H9 (cell line): ENCODE measurements around the gene ZNF560. TPM values are rescaled to one million over a fixed set of nuclear protein-coding genes. Genes with fewer than 3 reads are reported as not detected.

Experiments used
- DNase-seq: peaks from one replicate; pipeline ENCODE4 v3.0.0-alpha.2; 2017
- H2AFZ ChIP-seq: one replicate; pipeline ENCODE4 v1.6.1; 2013; ENCODE audit warnings: mild to moderate bottlenecking, low read length, control low read depth, moderate library complexity
- H2AK5ac ChIP-seq: 2 replicates; pipeline ENCODE4 v1.6.1; 2013; ENCODE audit warnings: low read length, control low read depth, mixed read lengths; ENCODE audit not compliant: insufficient read length
- H2BK120ac ChIP-seq: one replicate; pipeline ENCODE4 v1.6.1; 2013; ENCODE audit warnings: low read depth, mild to moderate bottlenecking, low read length, control low read depth, inconsistent platforms; ENCODE audit not compliant: poor library complexity, severe bottlenecking
- H2BK12ac ChIP-seq: 2 replicates; pipeline ENCODE4 v1.6.1; 2013; ENCODE audit warnings: low read length, control low read depth, mixed read lengths, low read depth; ENCODE audit not compliant: insufficient read length
- H2BK15ac ChIP-seq: 2 replicates; pipeline ENCODE4 v1.6.1; 2013; ENCODE audit warnings: low read depth, low read length, control low read depth
- H2BK20ac ChIP-seq: one replicate; pipeline ENCODE4 v1.6.1; 2013; ENCODE audit warnings: low read depth, mild to moderate bottlenecking, low read length, control low read depth, inconsistent platforms; ENCODE audit not compliant: poor library complexity, severe bottlenecking
- H2BK5ac ChIP-seq: 2 replicates; pipeline ENCODE4 v1.6.1; 2013; ENCODE audit warnings: low read length, control low read depth, mixed read lengths; ENCODE audit not compliant: insufficient read length
- H3K14ac ChIP-seq: 2 replicates; pipeline ENCODE4 v1.6.1; 2013; ENCODE audit warnings: low read length, control low read depth; ENCODE audit not compliant: insufficient read depth
- H3K18ac ChIP-seq: 2 replicates; pipeline ENCODE4 v1.6.1; 2013; ENCODE audit warnings: low read depth, mild to moderate bottlenecking, mixed read lengths, low read length, control low read depth; ENCODE audit not compliant: insufficient read length
- H3K23ac ChIP-seq: 2 replicates; pipeline ENCODE4 v1.6.1; 2013; ENCODE audit warnings: low read length, control low read depth, mixed read lengths, low read depth; ENCODE audit not compliant: insufficient read length
- H3K23me2 ChIP-seq: 2 replicates; pipeline ENCODE4 v1.6.1; 2013; ENCODE audit warnings: low read depth, mild to moderate bottlenecking, mixed read lengths, low read length, control low read depth; ENCODE audit not compliant: insufficient read length, poor library complexity, severe bottlenecking
- H3K27ac ChIP-seq: 2 replicates; pipeline ENCODE4 v1.5.1; 2013; ENCODE audit warnings: low read length, control low read depth, mixed read lengths, low read depth; ENCODE audit not compliant: insufficient read length
- H3K27me3 ChIP-seq: 2 replicates; pipeline ENCODE4 v1.6.1; 2013; ENCODE audit warnings: low read length, control low read depth, inconsistent platforms; ENCODE audit not compliant: insufficient read depth
- H3K4ac ChIP-seq: 2 replicates; pipeline ENCODE4 v1.6.1; 2013; ENCODE audit warnings: low read depth, mild to moderate bottlenecking, control low read depth, inconsistent platforms, low read length, moderate library complexity
- H3K4me1 ChIP-seq: 2 replicates; pipeline ENCODE4 v1.6.1; 2013; ENCODE audit warnings: low read length, control low read depth, inconsistent platforms; ENCODE audit not compliant: insufficient read depth
- H3K4me2 ChIP-seq: 2 replicates; pipeline ENCODE4 v1.6.1; 2013; ENCODE audit warnings: low read length, control low read depth, mixed read lengths; ENCODE audit not compliant: insufficient read length, insufficient read depth
- H3K56ac ChIP-seq: 2 replicates; pipeline ENCODE4 v1.6.1; 2013; ENCODE audit warnings: low read depth, mild to moderate bottlenecking, mixed read lengths, low read length, control low read depth; ENCODE audit not compliant: insufficient read length
- H3K79me1 ChIP-seq: 2 replicates; pipeline ENCODE4 v1.6.1; 2013; ENCODE audit warnings: low read depth, mild to moderate bottlenecking, moderate library complexity, low read length, control low read depth, inconsistent platforms; ENCODE audit not compliant: insufficient read depth, poor library complexity, severe bottlenecking
- H3K79me2 ChIP-seq: 2 replicates; pipeline ENCODE4 v1.6.1; 2013; ENCODE audit warnings: low read length, control low read depth, inconsistent platforms; ENCODE audit not compliant: insufficient read depth
- H3K9ac ChIP-seq: 2 replicates; pipeline ENCODE4 v1.6.1; 2013; ENCODE audit warnings: low read length, control low read depth, mixed read lengths; ENCODE audit not compliant: insufficient read length; ENCODE audit errors: extremely low read depth
- H3K9me3 ChIP-seq: one replicate; pipeline ENCODE4 v1.6.1; 2013; ENCODE audit warnings: low read depth, low read length, inconsistent platforms; ENCODE audit not compliant: control insufficient read depth
- H3T11ph ChIP-seq: one replicate; pipeline ENCODE4 v1.6.1; 2013; ENCODE audit warnings: mild to moderate bottlenecking, low read length, control low read depth, inconsistent platforms
- H4K20me1 ChIP-seq: one replicate; pipeline ENCODE4 v1.6.1; 2013; ENCODE audit not compliant: control insufficient read depth, insufficient read length, insufficient read depth
- H4K5ac ChIP-seq: 2 replicates; pipeline ENCODE4 v1.6.1; 2013; ENCODE audit warnings: low read depth, mild to moderate bottlenecking, mixed read lengths, low read length, control low read depth; ENCODE audit not compliant: insufficient read length
- H4K8ac ChIP-seq: replicated peaks from 2 replicates; pipeline ENCODE4 v1.6.1; 2013; ENCODE audit warnings: low read length, control low read depth, mixed read lengths, low read depth; ENCODE audit not compliant: insufficient read length
- H4K91ac ChIP-seq: 2 replicates; pipeline ENCODE4 v1.6.1; 2013; ENCODE audit warnings: low read depth, mild to moderate bottlenecking, moderate library complexity, mixed read lengths, low read length, control low read depth; ENCODE audit not compliant: insufficient read length
- H3K27ac Mint-ChIP-seq, 3 experiments: 2 replicates in 2 of 3; 3 replicates in 1 of 3; pipeline ENCODE4 v1.8.0; 2020 to 2021; ENCODE audit warnings: mixed read lengths in 3 of 3, mild to moderate bottlenecking in 1 of 3, moderate library complexity in 1 of 3
- H3K27me3 Mint-ChIP-seq: 2 replicates; pipeline ENCODE4 v1.8.0; 2021; ENCODE audit warnings: low read depth, mild to moderate bottlenecking, moderate library complexity, mixed read lengths
- H3K36me3 Mint-ChIP-seq, 3 experiments: 2 replicates in 2 of 3; 3 replicates in 1 of 3; pipeline ENCODE4 v1.8.0; 2020 to 2021; ENCODE audit warnings: low read depth in 3 of 3, mixed read lengths in 3 of 3; ENCODE audit not compliant: insufficient read depth in 1 of 3
- H3K4me1 Mint-ChIP-seq, 2 experiments: 2 replicates each; pipeline ENCODE4 v1.8.0; 2020; ENCODE audit warnings: mixed read lengths in 2 of 2
- H3K4me3 Mint-ChIP-seq, 2 experiments: 2 replicates in 1 of 2; 3 replicates in 1 of 2; pipeline ENCODE4 v1.8.0; 2020 to 2021; ENCODE audit warnings: mild to moderate bottlenecking in 2 of 2, mixed read lengths in 2 of 2, moderate library complexity in 1 of 2
- H3K9me3 Mint-ChIP-seq, 2 experiments: 2 replicates in 1 of 2; 3 replicates in 1 of 2; pipeline ENCODE4 v1.8.0; 2020; ENCODE audit warnings: mild to moderate bottlenecking in 2 of 2, mixed read lengths in 2 of 2, moderate library complexity in 1 of 2
- WGBS: extraction: QIAGEN DNeasy Blood & Tissue Kit; methylation state at CpG from one replicate; pipeline ENCODE4 v1.1.7; 2013; ENCODE audit warnings: missing lambda C conversion rate, low lambda C conversion rate, mixed read lengths; ENCODE audit not compliant: insufficient read length; ENCODE audit errors: extremely low coverage; 5-methylcytosine and 5-hydroxymethylcytosine counted together
- total RNA-seq: library from RNA; stranded (reverse); gene quantifications from 2 replicates; pipeline ENCODE4 v1.2.1, GENCODE V29; 2021
- TF ChIP-seq, protein P1 (sequence below): fragments of 200-600 bp; sonication (generic); conservative IDR thresholded peaks from 3 replicates; pipeline ENCODE4 v1.8.0; 2021; ENCODE audit warnings: antibody characterized with exemption, mild to moderate bottlenecking

Gene ZNF560
- total RNA-seq, 1 experiment from 2014 or later: not detected

DNA sequence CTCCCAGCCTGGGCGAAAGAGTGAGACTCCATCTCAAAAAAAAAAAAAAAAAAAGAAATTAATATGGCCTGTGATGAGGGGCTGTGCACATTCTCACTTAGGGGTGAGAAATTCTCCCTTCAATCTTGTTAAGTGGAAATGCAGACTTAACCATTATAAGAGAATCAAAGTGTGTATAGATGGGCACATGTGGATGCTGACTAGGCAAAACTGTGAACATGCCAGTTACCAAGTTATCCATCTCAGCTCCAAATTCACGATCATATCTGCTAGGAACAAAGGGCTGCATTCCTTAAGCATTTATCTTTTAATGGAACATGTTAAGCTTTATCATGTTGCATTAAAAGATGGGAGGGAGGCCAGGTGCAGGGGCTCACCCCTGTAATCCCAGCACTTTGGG is 4.3 kb downstream of the ZNF560 start:
- no peak for DNase-seq
- no peak overlapping the region for H2BK12ac ChIP-seq
- no CpG with 5 or more reads among the region's 2 CpGs for WGBS
- no peak overlapping the region for H2BK5ac ChIP-seq
- H2BK20ac ChIP-seq: no peak overlapping the region
- no peak overlapping the region for H3K18ac ChIP-seq
- peaks cover 3% of the 10 kb centered on the region; the same call in 1 of the 2 replicates for H3K27me3 Mint-ChIP-seq
- no peak overlapping the region for H2AK5ac ChIP-seq
- peaks cover 0 to 21% (median 7%) of the 10 kb centered on the region in 3 experiments; a peak in 6 of 7 replicates for H3K36me3 Mint-ChIP-seq
- peaks cover 85 to 97% of the 10 kb centered on the region in 2 experiments for H3K9me3 Mint-ChIP-seq
- no peak overlapping the region for H3K14ac ChIP-seq
- H3K23ac ChIP-seq: no peak overlapping the region
- no peak overlapping the region for H4K8ac ChIP-seq
- H2BK120ac ChIP-seq: no peak overlapping the region
- no peak overlapping the region for H3K27ac ChIP-seq
- H3K4me1 ChIP-seq: no peaks in the 10 kb centered on the region
- H3K4me1 Mint-ChIP-seq: no peaks in the 10 kb centered on the region
- H3K27me3 ChIP-seq: no peaks in the 10 kb centered on the region
- H3K79me2 ChIP-seq: no peaks in the 10 kb centered on the region
- no peak overlapping the region for H3T11ph ChIP-seq
- H3K4me2 ChIP-seq: no peak overlapping the region
- no peak overlapping the region for H2BK15ac ChIP-seq
- no peak overlapping the region for H3K27ac Mint-ChIP-seq
- no peak overlapping the region for H3K9ac ChIP-seq
- H3K79me1 ChIP-seq: no peaks in the 10 kb centered on the region
- TF ChIP-seq, protein P1, sequence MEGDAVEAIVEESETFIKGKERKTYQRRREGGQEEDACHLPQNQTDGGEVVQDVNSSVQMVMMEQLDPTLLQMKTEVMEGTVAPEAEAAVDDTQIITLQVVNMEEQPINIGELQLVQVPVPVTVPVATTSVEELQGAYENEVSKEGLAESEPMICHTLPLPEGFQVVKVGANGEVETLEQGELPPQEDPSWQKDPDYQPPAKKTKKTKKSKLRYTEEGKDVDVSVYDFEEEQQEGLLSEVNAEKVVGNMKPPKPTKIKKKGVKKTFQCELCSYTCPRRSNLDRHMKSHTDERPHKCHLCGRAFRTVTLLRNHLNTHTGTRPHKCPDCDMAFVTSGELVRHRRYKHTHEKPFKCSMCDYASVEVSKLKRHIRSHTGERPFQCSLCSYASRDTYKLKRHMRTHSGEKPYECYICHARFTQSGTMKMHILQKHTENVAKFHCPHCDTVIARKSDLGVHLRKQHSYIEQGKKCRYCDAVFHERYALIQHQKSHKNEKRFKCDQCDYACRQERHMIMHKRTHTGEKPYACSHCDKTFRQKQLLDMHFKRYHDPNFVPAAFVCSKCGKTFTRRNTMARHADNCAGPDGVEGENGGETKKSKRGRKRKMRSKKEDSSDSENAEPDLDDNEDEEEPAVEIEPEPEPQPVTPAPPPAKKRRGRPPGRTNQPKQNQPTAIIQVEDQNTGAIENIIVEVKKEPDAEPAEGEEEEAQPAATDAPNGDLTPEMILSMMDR: no peak
- no peak overlapping the region for H3K56ac ChIP-seq
- H4K91ac ChIP-seq: no peak overlapping the region
- no peaks in the 10 kb centered on the region for H3K23me2 ChIP-seq
- H3K4ac ChIP-seq: no peak overlapping the region
- peaks cover 62% of the 10 kb centered on the region for H3K9me3 ChIP-seq
- H3K4me3 Mint-ChIP-seq: no peak overlapping the region
- no peaks in the 10 kb centered on the region for H4K20me1 ChIP-seq
- H4K5ac ChIP-seq: no peak overlapping the region
- H2AFZ ChIP-seq: no peak overlapping the region
